Endothelial cell of hepatic sinusoid (primary cell): ENCODE measurements around the gene TBC1D19.

Experiments
- in situ Hi-C: cut with HindIII; loops from 2 replicates; pipeline ENCODE4 v1.10.0; 2017; ENCODE audit warnings: low sequenced_read_pairs

TBC1D19 gene

GRCh38 chr4:26729027-26729426 is 145.1 kb downstream of the TBC1D19 start:
- in situ Hi-C loops = no loop called here

- in situ Hi-C loops = no loop called here
Observed at GRCh38 chr4:26729547-26729946, 145.7 kb downstream of the TBC1D19 start.

- in situ Hi-C loops = no loop called here
Observed at GRCh38 chr4:26731351-26732035, 147.6 kb downstream of the TBC1D19 start.

GRCh38 chr4:26732356-26732755 is 148.5 kb downstream of the TBC1D19 start:
- in situ Hi-C loops = no loop called here

- in situ Hi-C loops = no loop called here
Observed at GRCh38 chr4:26736621-26737020, 152.7 kb downstream of the TBC1D19 start.

- in situ Hi-C loops = no loop called here
Observed at GRCh38 chr4:26737385-26737784, 153.5 kb downstream of the TBC1D19 start.

- in situ Hi-C loops = no loop called here
Observed at GRCh38 chr4:26741491-26741871, 157.6 kb downstream of the TBC1D19 start.

GRCh38 chr4:26746802-26747213 is 162.9 kb downstream of the TBC1D19 start:
- in situ Hi-C loops = no loop called here

GRCh38 chr4:26748811-26749210 is 164.9 kb downstream of the TBC1D19 start:
- in situ Hi-C loops = no loop called here

- in situ Hi-C loops = no loop called here
Observed at GRCh38 chr4:26749867-26750266, 166.0 kb downstream of the TBC1D19 start.

- in situ Hi-C loops = no loop called here
Observed at GRCh38 chr4:26751004-26751403, 167.1 kb downstream of the TBC1D19 start.

GRCh38 chr4:26751838-26752237 is 168.0 kb downstream of the TBC1D19 start:
- in situ Hi-C loops = no loop called here

- in situ Hi-C loops = no loop called here
Observed at GRCh38 chr4:26753187-26753586, 169.3 kb downstream of the TBC1D19 start.

- in situ Hi-C loops = no loop called here
Observed at GRCh38 chr4:26753617-26754016, 169.7 kb downstream of the TBC1D19 start.

- in situ Hi-C loops = no loop called here
Observed at GRCh38 chr4:26757751-26758150, 173.9 kb downstream of the TBC1D19 start.

- in situ Hi-C loops = no loop called here
Observed at GRCh38 chr4:26758899-26759298, 175.0 kb downstream of the TBC1D19 start.

GRCh38 chr4:26762650-26763049 is 178.8 kb downstream of the TBC1D19 start:
- in situ Hi-C loops = no loop called here

- in situ Hi-C loops = no loop called here
Observed at GRCh38 chr4:26763063-26763462, 179.2 kb downstream of the TBC1D19 start.

- in situ Hi-C loops = no loop called here
Observed at GRCh38 chr4:26763648-26764047, 179.8 kb downstream of the TBC1D19 start.

GRCh38 chr4:26764231-26764630 is 180.3 kb downstream of the TBC1D19 start:
- in situ Hi-C loops = no loop called here

- in situ Hi-C loops = no loop called here
Observed at GRCh38 chr4:26765515-26765914, 181.6 kb downstream of the TBC1D19 start.

- in situ Hi-C loops = no loop called here
Observed at GRCh38 chr4:26766141-26766540, 182.3 kb downstream of the TBC1D19 start.
